Heart left ventricle (tissue), 16 donors: ENCODE results near the gene CFAP46. TPM values are rescaled to one million over a fixed set of nuclear protein-coding genes. Genes with fewer than 3 reads are reported as not detected.

Source experiments
- ATAC-seq, 4 donors: fragments of 200-7000 bp; cut with Tn5 transposase; one replicate each; pipeline ENCODE4 v1.9.1; 2020 to 2022; ENCODE audit warnings: moderate library complexity in 4 of 4, mild to moderate bottlenecking in 3 of 4, moderate number of reproducible peaks in 1 of 4
- DNase-seq, 5 donors: peaks; one replicate each; pipeline ENCODE4 v3.0.0-alpha.2; 2020
- H3K27ac ChIP-seq, 12 donors: fragments of 200-600 bp; sonication (generic) in 4 of 12; one replicate each; pipeline versions ENCODE4 v1.5.0 to v1.8.0; 2016 to 2022; ENCODE audit warnings: mild to moderate bottlenecking in 2 of 12
- H3K27me3 ChIP-seq, 9 donors: fragments of 200-600 bp; sonication (generic) in 2 of 9; one replicate each; pipeline versions ENCODE4 v1.5.1 to v1.8.0; 2016 to 2022; ENCODE audit warnings: mild to moderate bottlenecking in 3 of 9
- H3K36me3 ChIP-seq, 9 donors: fragments of 200-600 bp; sonication (generic) in 2 of 9; one replicate each; pipeline versions ENCODE4 v1.5.0 to v1.8.0; 2018 to 2022; ENCODE audit warnings: mild to moderate bottlenecking in 2 of 9
- H3K4me1 ChIP-seq, 12 donors: fragments of 200-600 bp; sonication (generic) in 4 of 12; one replicate each; pipeline versions ENCODE4 v1.5.0 to v1.8.0; 2016 to 2022; ENCODE audit warnings: mild to moderate bottlenecking in 3 of 12
- H3K4me3 ChIP-seq, 12 donors: fragments of 200-600 bp; sonication (generic) in 4 of 12; one replicate each; pipeline versions ENCODE4 v1.5.0 to v1.8.0; 2017 to 2022; ENCODE audit warnings: mild to moderate bottlenecking in 9 of 12, moderate library complexity in 4 of 12
- H3K9me3 ChIP-seq, 12 donors: fragments of 200-600 bp; sonication (generic) in 4 of 12; one replicate each; pipeline versions ENCODE4 v1.5.0 to v1.8.0; 2016 to 2022; ENCODE audit warnings: mild to moderate bottlenecking in 1 of 12
- CTCF ChIP-seq, 12 donors: fragments of 200-600 bp; sonication (generic) in 4 of 12; IDR thresholded peaks; one replicate each; pipeline versions ENCODE4 v1.5.0 to v1.8.0; 2018 to 2022; ENCODE audit warnings: antibody characterized with exemption in 12 of 12, mild to moderate bottlenecking in 5 of 12
- POLR2A ChIP-seq, 2 donors: fragments of 450-650 bp; IDR thresholded peaks; one replicate each; pipeline ENCODE4 v1.6.1; 2017; ENCODE audit warnings: antibody characterized with exemption in 2 of 2, mild to moderate bottlenecking in 2 of 2, moderate library complexity in 2 of 2
- WGBS, 4 donors: extraction: QIAGEN DNeasy Blood & Tissue Kit in 2 of 4; methylation state at CpG; one replicate each; pipeline versions ENCODE4 v1.1.5 to v1.1.7; 2013 to 2018; 5-methylcytosine and 5-hydroxymethylcytosine counted together
- intact Hi-C, 10 donors: fragments of 100-400 bp; cut with DNase I; formaldehyde crosslinking; loops; one replicate each; pipeline versions ENCODE4 v1.11.1 to v1.14.2; 2022
- polyA plus RNA-seq, 2 donors: library from polyadenylated mRNA; stranded (reverse); fragments of 200-250 nt; gene quantifications; one replicate each; pipeline ENCODE4 v1.2.3, GENCODE V29; 2013
- total RNA-seq, 9 donors: library from RNA; depleted of rRNA in 2 of 9; stranded (reverse); fragments of >200 nt in 2 of 9; fragmentation: NEBNext Ultra II Directional in 3 of 9; extraction: Animal tissue kit (Norgen Biotek cat#: 25700) in 3 of 9; gene quantifications; one replicate each; pipeline versions ENCODE4 v1.1.0 to v1.2.4, GENCODE V29; 2016 to 2023
- donor health status: ischemic (EF 13 %, LVEDD 7.1; RV severe dilation, severe dysfunction).
- donor health status: healthy with polysubstance abuse.
- donor health status: DM: no; HTN: yes; CAD: no.
- donor health status: DM: no; HTN: no; CAD: no.
- donor health status: ischemic (EF 25% LVEDD 6.9; RV normal size, moderate dysfunction).
- donor health status: ischemic (EF 25% LVEDD 5.7; RV mildly dilated, moderate dysfunction).
- donor health status: healthy.
- donor health status: DM: yes; HTN: yes; CAD: no.
- donor health status: ischemic (EF 35%, LVEDD 5.7; RV mildly dilated, moderate dysfunction).
- donor health status: nonischemic (EF 11% LVEDD 7.7; RV severe dilation, severe dysfunction).
- donor health status: DM: yes; HTN: yes; CAD: no.
- donor health status: PGD.
- donor health status: ischemic (EF 29% LVEDD 5.4; RV normal size, mild dysfunction).
- donor health status: nonischemic (EF 23%, LVEDD 6.1; RV moderate dilation, normal function).

CFAP46 gene
- total and polyA plus RNA-seq, 11 donors = 0.61 to 1.8 (median 0.95) TPM

- Histone ChIP-seq H3K4me1 (peaks cover 0 to 2% (median 0%) of the 10 kb centered on the region in 12 donors), H3K27ac (no peak overlapping the region), H3K4me3 (no peak overlapping the region), H3K27me3 (peaks cover 8 to 86% (median 19%) of the 10 kb centered on the region in 9 donors), H3K9me3 (peaks cover 0 to 16% (median 0%) of the 10 kb centered on the region in 12 donors), H3K36me3 (no peaks in the 10 kb centered on the region)
- no peak for TF ChIP-seq POLR2A (IDR thresholded peaks at IDR 0.05)
- TF ChIP-seq CTCF (IDR thresholded peaks at IDR 0.05) = no peak
- no peak for DNase-seq
- ATAC-seq = no peak
- 65 to 75% (median 71%) methylated on average over 20 to 26 of the region's 26 CpGs for WGBS, 4 donors
- intact Hi-C loops = no loop called here
Observed at GRCh38 chr10:132972149-132972985, 30.0 kb upstream of the CFAP46 start.

- H3K4me3 ChIP-seq = no peak overlapping the region
- ATAC-seq = no peak
- no peak overlapping the region for H3K27ac ChIP-seq
- DNase-seq = no peak
- H3K27me3 ChIP-seq = peaks cover 8 to 84% (median 19%) of the 10 kb centered on the region in 9 donors
- no peak for TF ChIP-seq POLR2A (IDR thresholded peaks at IDR 0.05)
- no peak for TF ChIP-seq CTCF (IDR thresholded peaks at IDR 0.05)
- 35 to 44% (median 40%) methylated on average over 19 to 24 of the region's 24 CpGs for WGBS, 4 donors
- peaks cover 0 to 5% (median 0%) of the 10 kb centered on the region in 12 donors for H3K4me1 ChIP-seq
- H3K9me3 ChIP-seq = peaks cover 0 to 16% (median 0%) of the 10 kb centered on the region in 12 donors
- H3K36me3 ChIP-seq = no peaks in the 10 kb centered on the region
- intact Hi-C loops = no loop called here
Observed at GRCh38 chr10:132971448-132972148, 29.2 kb upstream of the CFAP46 start.

- intact Hi-C loops = no loop called here
- ATAC-seq = no peak
- TF ChIP-seq CTCF (IDR thresholded peaks at IDR 0.05) (no peak), POLR2A (IDR thresholded peaks at IDR 0.05) (no peak)
- H3K27ac ChIP-seq = no peak overlapping the region
- peaks cover 8 to 78% (median 19%) of the 10 kb centered on the region in 9 donors for H3K27me3 ChIP-seq
- H3K4me3 ChIP-seq = no peak overlapping the region
- WGBS, 4 donors = 71 to 78% (median 74%) methylated on average over 11 to 22 of the region's 22 CpGs
- peaks cover 0 to 16% (median 0%) of the 10 kb centered on the region in 12 donors for H3K9me3 ChIP-seq
- peaks cover 0 to 5% (median 0%) of the 10 kb centered on the region in 12 donors for H3K4me1 ChIP-seq
- no peak for DNase-seq
- H3K36me3 ChIP-seq = no peaks in the 10 kb centered on the region
Observed at GRCh38 chr10:132970641-132971438, 28.5 kb upstream of the CFAP46 start.
